Left kidney (tissue), 2 donors: Measurements from ENCODE around the gene ZNF581. TPM values are rescaled to one million over a fixed set of nuclear protein-coding genes. Genes with fewer than 3 reads are reported as not detected.

Experiments
- DNase-seq: peaks from one replicate; pipeline ENCODE4 v3.0.0-alpha.2; 2013
- polyA plus RNA-seq: library from polyadenylated mRNA; unstranded; fragments of 120-200 nt; gene quantifications from one replicate; pipeline ENCODE4 v1.2.1, GENCODE V29; 2013; ENCODE audit not compliant: insufficient read length

Gene ZNF581
- polyA plus RNA-seq, 1 donor: 20.7 TPM

DNA sequence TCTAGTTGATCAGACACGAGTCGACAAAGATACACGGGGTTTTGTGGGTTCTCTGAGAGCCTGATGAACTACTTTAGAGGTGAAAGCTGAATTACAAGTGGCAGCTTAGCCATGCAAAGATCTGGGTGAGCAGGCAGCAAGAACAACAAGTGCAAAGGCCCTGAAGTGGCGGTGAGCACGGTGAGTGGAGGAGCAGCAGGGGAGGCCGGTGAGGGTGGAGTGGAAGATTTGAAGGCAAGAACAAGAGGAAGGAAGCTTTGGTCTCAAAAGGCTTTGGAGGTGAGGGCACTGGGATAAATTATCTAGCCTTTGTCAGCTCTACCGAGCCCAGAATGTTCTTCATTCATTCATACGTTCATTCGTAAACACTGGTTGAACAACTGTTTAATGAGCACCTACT lies 36.6 kb upstream of the ZNF581 start:
- DNase-seq: no peak

- no peak for DNase-seq
These were observed 34.1 kb upstream of the ZNF581 start for GRCh38 chr19:55609326-55609725.

- no peak for DNase-seq
These were observed 32.0 kb upstream of the ZNF581 start for GRCh38 chr19:55611300-55611982.

DNA sequence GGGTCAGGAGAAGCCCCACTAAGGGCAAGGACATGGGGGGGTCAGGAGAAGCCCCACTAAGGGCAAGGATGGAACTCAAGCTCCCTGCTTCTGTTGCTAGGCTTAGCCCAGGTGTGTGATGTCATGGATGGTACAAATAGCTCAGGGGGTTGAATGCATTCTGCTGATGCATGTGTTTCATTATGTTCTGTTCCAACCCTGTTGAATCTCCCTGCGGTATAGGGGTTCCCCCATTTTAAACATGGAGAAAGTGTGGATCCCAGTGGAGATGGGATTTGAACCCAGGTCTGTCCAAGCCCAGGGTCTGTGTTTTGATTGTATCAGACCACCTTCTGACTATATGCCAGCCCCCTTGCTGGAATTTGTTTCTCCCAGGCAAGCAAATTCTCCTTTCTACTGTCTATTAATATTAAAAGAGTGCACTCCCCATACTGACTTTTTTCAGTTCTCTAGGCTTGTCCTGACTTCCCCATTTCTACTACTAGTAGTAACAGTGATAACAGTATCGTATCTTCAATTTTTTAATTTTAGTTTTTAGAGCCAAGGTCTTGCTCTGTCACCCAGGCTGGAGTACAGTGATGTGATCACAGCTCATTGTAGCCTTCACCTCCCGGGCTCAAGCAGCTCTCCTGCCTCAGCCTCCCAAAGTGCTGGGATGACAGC lies 31.3 kb upstream of the ZNF581 start:
- no peak for DNase-seq

- DNase-seq: no peak
These were observed 30.1 kb upstream of the ZNF581 start for GRCh38 chr19:55613396-55613795.

DNA sequence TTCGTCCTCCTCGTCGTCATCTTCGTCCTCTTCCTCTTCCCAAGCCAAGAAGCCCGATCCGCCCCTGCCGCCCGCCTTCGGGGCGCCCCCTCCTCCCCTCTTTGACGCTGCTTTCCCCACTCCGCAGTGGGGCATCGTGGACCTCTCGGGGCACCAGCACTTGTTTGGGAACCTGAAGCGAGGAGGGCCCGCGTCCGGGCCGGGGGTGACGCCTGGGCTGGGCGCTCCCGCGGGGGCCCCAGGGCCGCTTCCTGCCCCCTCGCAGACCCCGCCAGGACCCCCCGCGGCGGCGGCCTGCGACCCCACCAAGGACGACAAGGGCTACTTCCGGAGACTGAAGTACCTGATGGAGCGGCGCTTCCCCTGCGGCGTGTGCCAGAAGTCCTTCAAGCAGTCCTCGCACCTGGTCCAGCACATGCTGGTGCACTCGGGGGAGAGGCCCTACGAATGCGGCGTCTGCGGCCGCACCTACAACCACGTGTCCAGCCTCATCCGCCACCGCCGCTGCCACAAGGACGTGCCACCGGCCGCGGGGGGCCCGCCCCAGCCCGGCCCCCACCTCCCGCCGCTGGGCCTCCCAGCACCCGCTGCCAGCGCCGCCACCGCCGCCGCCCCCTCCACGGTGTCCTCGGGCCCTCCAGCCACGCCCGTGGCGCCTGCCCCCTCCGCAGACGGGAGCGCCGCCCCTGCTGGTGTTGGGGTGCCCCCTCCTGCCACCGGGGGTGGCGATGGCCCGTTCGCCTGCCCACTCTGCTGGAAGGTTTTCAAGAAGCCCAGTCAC lies 29.3 kb upstream of the ZNF581 start:
- no peak for DNase-seq

DNA sequence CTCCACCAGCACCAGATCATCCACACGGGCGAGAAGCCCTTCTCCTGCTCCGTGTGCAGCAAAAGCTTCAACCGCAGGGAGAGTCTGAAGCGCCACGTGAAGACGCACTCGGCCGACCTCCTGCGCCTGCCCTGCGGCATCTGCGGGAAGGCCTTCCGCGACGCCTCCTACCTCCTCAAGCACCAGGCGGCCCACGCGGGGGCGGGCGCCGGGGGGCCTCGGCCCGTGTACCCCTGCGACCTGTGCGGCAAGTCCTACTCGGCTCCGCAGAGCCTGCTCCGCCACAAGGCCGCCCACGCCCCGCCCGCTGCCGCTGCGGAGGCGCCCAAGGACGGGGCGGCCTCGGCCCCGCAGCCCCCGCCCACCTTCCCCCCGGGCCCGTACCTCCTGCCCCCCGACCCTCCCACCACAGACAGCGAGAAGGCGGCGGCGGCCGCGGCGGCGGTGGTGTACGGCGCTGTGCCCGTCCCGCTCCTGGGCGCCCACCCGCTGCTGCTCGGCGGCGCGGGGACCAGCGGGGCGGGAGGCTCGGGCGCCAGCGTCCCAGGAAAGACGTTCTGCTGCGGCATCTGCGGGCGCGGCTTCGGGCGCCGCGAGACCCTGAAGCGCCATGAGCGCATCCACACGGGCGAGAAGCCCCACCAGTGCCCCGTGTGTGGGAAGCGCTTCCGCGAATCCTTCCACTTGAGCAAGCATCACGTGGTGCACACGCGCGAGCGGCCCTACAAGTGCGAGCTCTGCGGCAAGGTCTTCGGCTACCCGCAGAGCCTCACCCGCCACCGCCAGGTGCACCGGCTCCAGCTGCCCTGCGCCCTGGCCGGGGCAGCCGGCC lies 28.5 kb upstream of the ZNF581 start:
- DNase-seq: no peak

DNA sequence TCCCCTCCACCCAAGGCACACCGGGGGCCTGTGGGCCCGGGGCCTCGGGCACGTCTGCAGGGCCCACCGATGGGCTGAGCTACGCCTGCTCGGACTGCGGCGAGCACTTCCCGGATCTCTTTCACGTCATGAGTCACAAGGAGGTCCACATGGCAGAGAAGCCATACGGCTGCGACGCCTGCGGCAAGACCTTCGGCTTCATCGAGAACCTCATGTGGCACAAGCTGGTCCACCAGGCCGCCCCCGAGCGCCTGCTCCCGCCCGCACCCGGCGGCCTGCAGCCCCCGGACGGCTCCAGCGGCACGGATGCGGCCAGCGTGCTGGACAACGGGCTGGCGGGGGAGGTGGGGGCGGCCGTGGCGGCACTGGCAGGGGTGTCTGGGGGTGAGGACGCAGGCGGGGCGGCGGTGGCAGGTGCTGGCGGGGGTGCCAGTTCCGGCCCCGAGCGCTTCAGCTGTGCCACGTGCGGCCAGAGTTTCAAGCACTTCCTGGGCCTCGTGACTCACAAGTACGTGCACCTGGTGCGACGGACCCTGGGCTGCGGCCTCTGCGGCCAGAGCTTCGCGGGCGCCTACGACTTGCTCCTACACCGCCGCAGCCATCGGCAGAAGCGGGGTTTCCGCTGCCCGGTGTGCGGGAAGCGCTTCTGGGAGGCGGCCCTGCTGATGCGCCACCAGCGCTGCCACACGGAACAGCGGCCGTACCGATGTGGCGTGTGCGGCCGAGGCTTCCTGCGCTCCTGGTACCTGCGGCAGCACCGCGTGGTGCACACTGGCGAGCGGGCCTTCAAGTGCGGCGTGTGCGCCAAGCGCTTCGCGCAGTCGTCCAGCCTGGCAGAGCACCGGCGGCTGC lies 27.7 kb upstream of the ZNF581 start:
- no peak for DNase-seq

GRCh38 chr19:55616395-55616875 lies 27.0 kb upstream of the ZNF581 start:
- no peak for DNase-seq

GRCh38 chr19:55617426-55617825 lies 26.0 kb upstream of the ZNF581 start:
- no peak for DNase-seq

- no peak for DNase-seq
These were observed 25.0 kb upstream of the ZNF581 start for GRCh38 chr19:55618426-55618825.

- no peak for DNase-seq
These were observed 24.2 kb upstream of the ZNF581 start for GRCh38 chr19:55619286-55619685.

- no peak for DNase-seq
These were observed 22.8 kb upstream of the ZNF581 start for GRCh38 chr19:55620410-55621204.

GRCh38 chr19:55621205-55621672 lies 22.2 kb upstream of the ZNF581 start:
- no peak for DNase-seq

GRCh38 chr19:55621673-55622231 lies 21.7 kb upstream of the ZNF581 start:
- no peak for DNase-seq

GRCh38 chr19:55622242-55622969 lies 21.0 kb upstream of the ZNF581 start:
- DNase-seq: no peak

DNA sequence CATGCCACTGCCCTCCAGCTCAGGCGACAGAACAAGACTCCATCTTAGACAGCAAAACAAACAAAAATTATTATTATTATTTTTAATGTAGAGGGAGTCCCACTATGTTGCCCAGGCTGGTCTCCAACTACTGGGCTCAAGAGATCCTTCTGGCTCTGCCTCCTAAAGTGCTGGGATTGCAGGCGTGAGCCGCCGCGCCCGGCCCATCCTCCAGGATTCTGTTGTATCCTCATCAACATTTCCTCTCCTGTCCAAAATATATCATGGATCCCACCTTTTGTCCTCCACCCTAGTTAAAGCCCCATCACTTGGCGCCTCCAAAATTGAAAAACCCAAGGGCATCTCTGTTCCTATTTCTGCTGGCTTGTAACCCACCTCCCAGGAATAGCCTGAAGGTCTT lies 20.3 kb upstream of the ZNF581 start:
- DNase-seq: no peak

- no peak for DNase-seq
These were observed 19.9 kb upstream of the ZNF581 start for GRCh38 chr19:55623561-55623960.
